Germinal center (tissue), 1 donor: ENCODE results near the gene TWF2.

Experiments
- DNase-seq: peaks from one replicate; pipeline ENCODE4 v3.0.0; 2012; ENCODE audit warnings: mixed read lengths, low spot score

Gene TWF2

DNA sequence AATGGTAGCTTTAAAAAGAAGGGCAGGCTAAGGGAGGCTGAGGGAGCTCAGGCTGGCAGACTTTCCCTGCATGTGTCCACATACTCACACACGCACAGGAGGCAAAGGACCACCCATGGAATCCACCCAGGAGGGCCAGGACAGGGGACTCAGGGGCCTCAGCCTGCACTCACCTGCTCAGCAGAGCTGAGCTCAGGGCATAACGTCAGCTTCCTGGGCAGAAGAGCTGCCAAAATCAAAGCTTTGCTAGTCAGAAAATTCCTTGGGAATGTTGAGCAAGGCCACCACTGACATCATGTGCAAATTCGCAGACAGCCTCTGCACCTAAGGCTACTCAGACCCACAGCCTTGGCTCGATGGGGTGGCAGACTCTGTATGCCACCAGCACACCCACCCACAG is 57.4 kb downstream of the TWF2 start:
- DNase-seq: no peak
